Mucosa of descending colon (tissue), 3 donors: ENCODE results near the gene PRDM15. TPM values are rescaled to one million over a fixed set of nuclear protein-coding genes. Genes with fewer than 3 reads are reported as not detected.

Experiments used
- ATAC-seq: fragments of 200-7000 bp; cut with Tn5 transposase; one replicate; pipeline ENCODE4 v1.9.1; 2020; ENCODE audit warnings: mild to moderate bottlenecking, moderate library complexity
- DNase-seq, 3 donors: peaks; one replicate each; pipeline ENCODE4 v3.0.0-alpha.2; 2020
- H3K36me3 ChIP-seq: fragments of 200-600 bp; one replicate; pipeline ENCODE4 v1.8.0; 2021; ENCODE audit warnings: low read depth, mild to moderate bottlenecking
- H3K4me1 ChIP-seq: fragments of 200-600 bp; one replicate; pipeline ENCODE4 v1.8.0; 2021; ENCODE audit warnings: low read depth, mild to moderate bottlenecking
- H3K4me3 ChIP-seq: fragments of 200-600 bp; one replicate; pipeline ENCODE4 v1.8.0; 2021; ENCODE audit warnings: mild to moderate bottlenecking
- H3K9me3 ChIP-seq: fragments of 200-600 bp; one replicate; pipeline ENCODE4 v1.8.0; 2021; ENCODE audit warnings: mild to moderate bottlenecking
- CTCF ChIP-seq: fragments of 200-600 bp; IDR thresholded peaks from one replicate; pipeline ENCODE4 v1.8.0; 2022; ENCODE audit warnings: antibody characterized with exemption, mild to moderate bottlenecking
- intact Hi-C, 2 donors: fragments of 100-400 bp; cut with DNase I in 1 of 2; cut with micrococcal nuclease in 1 of 2; formaldehyde crosslinking; loops; one replicate each; pipeline versions ENCODE4 v1.11.0 to v1.11.1; 2022; cut with DNase I, micrococcal nuclease
- total RNA-seq, 3 donors: library from RNA; stranded (reverse); fragmentation: NEBNext Ultra II Directional in 2 of 3; extraction: Animal tissue kit (Norgen Biotek cat#: 25700) in 2 of 3; gene quantifications; one replicate each; pipeline versions ENCODE4 v1.2.1 to v1.2.4, GENCODE V29; 2021 to 2023
- donor health status: DM: no; HTN: no; CAD: no; lungs with moderate emphysema.
- donor health status: DM: no; HTN: no; CAD: no.
- donor health status: DM: no; HTN: yes; CAD: no.

PRDM15 gene
- total RNA-seq, 3 donors from 2014 or later = 7.4 to 10.3 (median 8.3) TPM

- H3K36me3 ChIP-seq = no peaks in the 10 kb centered on the region
- TF ChIP-seq CTCF = no peak
- H3K4me1 ChIP-seq = peaks cover 12% of the 10 kb centered on the region
- DNase-seq (no peak), ATAC-seq (no peak)
- H3K4me3 ChIP-seq = no peak overlapping the region
- intact Hi-C loops = no loop called here
- H3K9me3 ChIP-seq = no peaks in the 10 kb centered on the region
These were observed 98.1 kb downstream of the PRDM15 start for GRCh38 chr21:41781050-41781410.

- Histone ChIP-seq H3K4me3 (no peak overlapping the region), H3K9me3 (no peaks in the 10 kb centered on the region), H3K4me1 (peaks cover 12% of the 10 kb centered on the region), H3K36me3 (no peaks in the 10 kb centered on the region)
- no peak for DNase-seq
- no peak for ATAC-seq
- TF ChIP-seq CTCF = no peak
- intact Hi-C loops = no loop called here
These were observed 98.7 kb downstream of the PRDM15 start for GRCh38 chr21:41780337-41781049.

GRCh38 chr21:41779659-41780058 lies 99.5 kb downstream of the PRDM15 start:
- peaks cover 12% of the 10 kb centered on the region for H3K4me1 ChIP-seq
- H3K4me3 ChIP-seq = no peak overlapping the region
- intact Hi-C loops = loop anchor here in 1 of 2 donors (5.0 to 10.0 kb wide), 2 partner anchors 145 to 167 kb away; no protein-coding TSS in a partner anchor
- no peak for TF ChIP-seq CTCF
- no peaks in the 10 kb centered on the region for H3K36me3 ChIP-seq
- DNase-seq (no peak), ATAC-seq (peak; percentile 72)
- no peaks in the 10 kb centered on the region for H3K9me3 ChIP-seq

GRCh38 chr21:41778930-41779600 lies 100.1 kb downstream of the PRDM15 start:
- Histone ChIP-seq H3K4me3 (no peak overlapping the region), H3K4me1 (peaks cover 12% of the 10 kb centered on the region), H3K9me3 (no peaks in the 10 kb centered on the region), H3K36me3 (no peaks in the 10 kb centered on the region)
- no peak for TF ChIP-seq CTCF
- DNase-seq (peak in 1 of 3 donors; percentile 60), ATAC-seq (peak; percentile 67)
- intact Hi-C loops = loop anchor here in 1 of 2 donors (5.0 to 10.0 kb wide), 2 partner anchors 144 to 167 kb away; no protein-coding TSS in a partner anchor

GRCh38 chr21:41777951-41778815 lies 101.0 kb downstream of the PRDM15 start:
- Histone ChIP-seq H3K4me3 (no peak overlapping the region), H3K4me1 (peaks cover 10% of the 10 kb centered on the region), H3K36me3 (no peaks in the 10 kb centered on the region), H3K9me3 (no peaks in the 10 kb centered on the region)
- intact Hi-C loops = loop anchor here in 1 of 2 donors (5.0 to 10.0 kb wide), 2 partner anchors 143 to 166 kb away; no protein-coding TSS in a partner anchor
- peak in 2 of 3 donors; percentile 92 to 96 for DNase-seq
- peak; percentile 77 for ATAC-seq
- peak; percentile 94 for TF ChIP-seq CTCF
